ENCODE measurements around the gene APOL1. TPM values are rescaled to one million over a fixed set of nuclear protein-coding genes. Genes with fewer than 3 reads are reported as not detected.

The APOL1 gene
- total and polyA plus RNA-seq, 2 of the 13 experiments (the other 11 are each of a cell fraction or from before 2014, with no cell fraction given): 20.3 to 75.0 TPM

- TF ChIP-seq RERE (CRISPR knock-in tag; IDR thresholded peaks at IDR 0.05; ENCODE audit: low read depth) (0 out of 2 replicates have a peak, but pooled peaks have one; percentile 19), TEAD3 (CRISPR knock-in tag; optimal IDR thresholded peaks at IDR 0.05; ENCODE audit: borderline replicate concordance) (peak; percentile 94), ZNF337 (CRISPR knock-in tag; IDR thresholded peaks at IDR 0.05; ENCODE audit: borderline replicate concordance, low read depth) (no peak), POGK (CRISPR knock-in tag; conservative IDR thresholded peaks at IDR 0.05) (no peak), ZNF713 (CRISPR knock-in tag; IDR thresholded peaks at IDR 0.05) (no peak), ZNF660 (CRISPR knock-in tag; IDR thresholded peaks at IDR 0.05; ENCODE audit: borderline replicate concordance, low read depth) (no peak), YY1 (IDR thresholded peaks at IDR 0.05; ENCODE audit: insufficient read depth, insufficient replicate concordance, low read depth, low read length) (peak; percentile 41), TBX3 (IDR thresholded peaks at IDR 0.05; ENCODE audit: borderline replicate concordance) (no peak), SIN3B (IDR thresholded peaks at IDR 0.05; ENCODE audit: low read length) (no peak), ZNF75D (CRISPR knock-in tag; IDR thresholded peaks at IDR 0.05; ENCODE audit: borderline replicate concordance) (no peak), DBP (CRISPR knock-in tag; IDR thresholded peaks at IDR 0.05; ENCODE audit: not compliant biosample characterization) (no peak)
Measured at GRCh38 chr22:36239401-36240171, 13.3 kb upstream of the APOL1 start, which contains the start of gene APOL2 (continued).
